Measurements from ENCODE around the gene ZNF101.

ZNF101 gene

DNA sequence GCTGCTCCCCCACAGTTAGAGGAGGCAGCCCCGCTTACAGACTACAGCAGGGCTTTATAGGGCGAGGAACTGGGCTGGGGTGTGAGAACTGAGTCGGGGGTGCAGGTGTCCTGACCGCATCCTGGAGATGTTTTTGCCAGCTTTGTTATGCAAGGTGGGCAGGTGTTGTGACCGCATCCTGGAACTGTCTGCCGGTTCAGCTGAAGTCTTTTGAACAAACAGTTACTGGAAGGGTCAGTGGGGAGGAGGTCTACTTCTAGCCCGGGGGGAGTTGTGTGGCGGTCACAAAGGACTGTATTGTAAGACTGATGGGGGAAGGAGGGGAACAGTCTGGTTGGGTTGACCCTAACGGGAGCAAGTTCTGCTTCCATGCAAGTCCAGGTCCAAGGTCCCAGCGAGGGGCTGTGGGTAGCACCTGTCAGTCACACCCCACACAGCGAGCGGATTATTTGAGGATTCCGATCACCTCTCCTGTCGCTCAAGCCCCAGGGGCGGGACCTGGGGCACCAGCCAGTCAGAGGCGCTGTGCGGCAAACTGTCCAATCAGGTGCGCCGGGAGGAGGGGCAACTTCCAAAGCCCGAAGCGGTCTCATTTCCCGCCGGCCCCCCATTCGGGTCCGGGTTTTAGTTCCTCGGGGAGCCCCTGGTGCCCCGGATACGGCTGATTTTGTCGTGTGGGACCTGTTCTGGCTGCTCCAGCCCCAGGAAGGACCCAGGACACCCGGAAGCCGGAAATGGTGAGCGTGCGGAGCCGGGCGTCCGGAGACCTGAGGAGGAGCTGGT is at the start of gene ZNF101:
Gene ZNF101 (plus strand): TSS at position 610 of the 783 bp plus-strand sequence. CDS start 125 bp downstream, at position 735.
- peak; percentile 76 for DNase-seq

DNA sequence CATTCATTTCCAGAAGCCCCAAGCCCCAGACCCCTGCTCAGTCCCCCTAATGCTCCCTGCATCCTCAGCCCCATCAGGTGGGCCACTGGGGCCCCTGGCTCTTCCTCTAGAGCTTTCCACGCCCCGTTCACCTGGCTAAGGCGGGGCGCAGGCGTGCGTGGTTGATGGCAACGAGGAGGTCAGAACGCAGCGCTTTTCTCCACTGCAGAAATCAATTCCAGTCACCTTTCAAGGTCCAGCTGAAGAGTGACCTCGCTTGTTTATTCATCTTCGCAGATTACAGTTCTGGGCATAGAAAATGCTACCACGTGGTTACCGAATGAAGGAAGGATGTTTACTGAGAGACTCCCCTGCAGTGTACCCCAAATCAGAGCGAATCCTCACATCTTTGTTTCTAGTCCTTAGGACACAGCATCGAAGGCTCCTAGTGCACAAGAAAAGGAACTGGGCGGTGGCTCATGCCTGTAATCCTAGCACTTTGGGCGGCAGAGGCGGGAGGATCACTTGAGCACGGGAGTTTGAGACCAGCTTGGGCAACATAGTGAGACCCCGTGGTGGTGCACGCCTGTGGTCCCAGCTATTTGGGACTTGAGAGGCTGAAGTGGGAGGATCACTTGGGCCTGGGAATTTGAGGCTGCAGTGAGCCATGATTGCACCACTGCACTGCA is 49.3 kb upstream of the ZNF101 start:
- no peak for DNase-seq

DNA sequence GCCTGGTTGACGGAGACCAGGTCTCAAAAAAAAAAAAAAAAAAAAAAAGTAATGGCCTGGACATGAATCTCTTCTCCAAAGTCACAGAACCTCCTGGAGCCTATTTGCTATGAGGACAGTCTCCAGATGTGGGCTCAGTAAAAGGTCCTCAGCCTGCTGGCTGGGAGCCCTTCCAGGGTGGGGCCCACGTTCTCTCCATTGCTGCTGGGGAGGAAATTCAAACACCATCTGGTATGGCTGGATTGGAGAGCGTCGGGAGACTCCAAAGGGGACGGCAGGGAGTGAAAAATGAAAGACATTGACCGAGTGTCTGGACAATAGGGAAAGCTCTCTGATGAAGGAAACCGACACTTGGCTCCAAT is 48.8 kb upstream of the ZNF101 start:
- DNase-seq, result no peak

DNA sequence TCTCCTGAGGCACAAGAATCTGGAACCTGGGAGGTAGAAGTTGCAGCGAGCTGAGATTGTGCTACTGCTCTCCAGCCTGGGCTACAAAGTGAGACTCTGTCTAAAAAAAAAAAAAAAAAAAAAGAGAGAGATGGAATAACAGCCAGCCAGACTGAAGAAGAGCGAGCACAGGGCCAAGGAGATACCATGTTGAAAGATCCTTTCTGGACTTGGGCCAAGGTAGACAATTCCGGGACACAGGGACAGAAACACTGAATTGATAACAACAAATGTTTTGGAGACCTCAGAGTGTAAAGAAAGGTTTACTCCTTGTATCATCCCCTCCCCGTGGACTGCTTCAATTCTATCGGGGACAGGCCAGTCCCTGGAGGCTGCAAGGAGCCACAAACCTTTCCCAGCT is 45.3 kb upstream of the ZNF101 start:
- DNase-seq, result no peak

DNA sequence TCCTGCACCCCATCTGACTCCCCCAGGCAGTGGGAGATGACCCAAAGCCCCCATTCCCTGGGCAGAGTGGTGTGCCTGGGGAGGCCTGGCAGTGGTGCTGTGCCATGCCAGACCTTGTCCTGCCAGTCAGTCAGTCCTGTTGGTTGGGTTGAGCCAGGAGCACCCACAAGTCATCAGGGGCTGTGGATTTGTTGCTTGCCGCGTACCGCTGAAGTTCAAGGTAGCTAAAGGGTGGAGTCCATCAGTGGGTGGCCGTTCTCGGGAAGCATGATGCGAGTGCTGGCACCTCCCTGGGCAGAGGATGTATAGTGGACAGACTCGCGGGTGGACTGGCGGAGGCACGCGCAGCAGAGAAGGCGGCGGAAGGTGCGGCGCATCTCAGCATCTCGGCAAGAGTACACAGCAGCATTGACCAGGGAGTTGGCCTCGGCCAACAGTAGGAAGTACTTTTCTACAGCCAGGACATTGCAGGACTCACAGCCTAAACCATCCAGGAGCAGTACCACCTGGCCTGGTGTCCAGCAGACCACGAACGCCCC is 44.5 kb upstream of the ZNF101 start:
- DNase-seq, result peak; percentile 27

DNA sequence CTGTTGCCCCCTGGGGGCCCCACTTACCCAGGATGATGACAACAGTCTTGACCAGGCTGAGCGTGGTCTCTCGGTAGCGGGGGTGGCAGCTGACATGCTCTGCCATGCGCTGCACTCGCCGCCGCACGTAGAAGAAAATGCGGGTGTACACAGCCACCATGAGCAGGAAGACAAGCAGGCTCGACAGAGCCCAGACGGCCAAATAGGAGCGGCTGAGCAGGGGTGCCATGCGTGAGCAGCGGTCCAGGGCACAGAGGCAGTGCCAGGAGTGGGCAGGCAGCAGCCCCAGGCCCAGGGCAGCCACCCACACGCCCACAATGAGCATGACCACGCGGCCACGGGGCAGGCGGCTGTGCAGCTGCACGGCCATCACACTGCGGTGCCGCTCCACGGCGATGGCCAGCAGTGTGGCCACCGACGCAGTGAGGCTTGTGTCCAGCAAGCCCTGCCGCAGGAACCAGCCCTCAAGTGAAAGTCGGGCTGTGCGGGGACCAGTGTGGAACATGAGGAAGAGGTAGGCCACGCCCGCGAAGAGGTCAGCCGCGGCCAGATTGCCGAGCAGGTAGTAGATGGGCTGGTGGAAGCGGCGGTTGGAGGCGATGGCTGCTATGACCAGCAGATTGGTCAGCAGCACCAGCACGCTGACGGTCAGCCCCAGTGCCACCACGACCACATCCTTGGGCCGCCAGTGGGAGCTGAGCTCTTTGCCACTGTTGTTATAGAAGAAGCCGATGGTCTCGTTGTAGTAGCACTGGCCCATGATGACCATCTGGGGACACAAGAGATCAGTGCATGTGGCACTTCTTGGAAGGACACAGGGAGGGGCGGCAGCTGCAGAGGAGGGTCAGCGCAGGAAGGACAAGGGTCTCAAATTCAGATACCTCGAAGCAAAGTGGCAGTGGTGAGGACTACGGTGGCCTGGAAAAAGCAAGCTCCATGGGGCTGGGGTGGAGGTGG is 41.8 kb upstream of the ZNF101 start:
- DNase-seq, result peak; percentile 23

DNA sequence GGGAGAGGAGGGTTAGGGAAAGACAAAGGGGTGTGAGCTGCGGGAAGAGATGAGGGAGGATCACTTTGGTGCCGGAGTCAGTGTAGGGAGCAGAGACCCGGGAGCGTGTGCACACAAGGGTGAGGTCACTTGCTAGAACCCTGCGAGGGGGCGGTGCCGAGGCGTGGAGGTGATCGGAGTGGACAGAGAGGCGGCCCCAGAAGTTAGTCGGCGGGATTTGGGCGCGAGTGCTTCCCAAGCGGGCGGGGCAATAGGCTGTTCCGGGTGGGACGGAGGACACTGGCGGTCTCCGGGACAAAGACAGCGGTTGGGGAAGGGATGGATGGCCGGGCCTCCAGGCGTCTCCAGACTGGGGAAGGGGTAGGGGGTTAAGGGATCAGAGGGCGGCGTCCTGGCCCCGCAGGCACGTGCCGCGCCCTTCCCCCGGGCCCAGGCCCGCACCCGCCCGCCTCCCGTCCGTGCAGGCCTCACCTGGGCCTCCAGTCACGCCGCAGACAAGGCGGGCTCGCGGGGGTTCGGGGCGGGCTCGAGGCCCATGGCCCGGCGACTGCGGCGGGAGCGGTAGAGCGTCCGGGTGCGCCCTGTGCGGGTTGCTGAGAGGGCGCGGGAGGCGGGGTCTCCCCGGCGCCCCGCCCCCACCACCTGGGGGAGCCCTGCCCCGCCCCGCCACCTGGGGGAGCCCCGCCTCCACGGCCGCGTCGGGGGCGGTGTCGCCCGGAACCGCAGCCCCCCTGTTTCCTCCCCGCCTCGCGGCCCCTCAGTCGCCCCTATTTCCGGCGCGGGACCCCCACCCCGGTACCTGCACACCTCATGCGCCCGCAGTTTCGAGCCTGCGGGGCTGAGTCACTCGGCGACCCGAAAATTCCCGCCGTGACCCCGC is 40.8 kb upstream of the ZNF101 start, which contains the start of gene LPAR2:
Gene LPAR2 (minus strand): TSS at position 600 of the 880 bp plus-strand sequence. CDS start 945 bp downstream, outside the sequence.
- DNase-seq, result peak; percentile 60

DNA sequence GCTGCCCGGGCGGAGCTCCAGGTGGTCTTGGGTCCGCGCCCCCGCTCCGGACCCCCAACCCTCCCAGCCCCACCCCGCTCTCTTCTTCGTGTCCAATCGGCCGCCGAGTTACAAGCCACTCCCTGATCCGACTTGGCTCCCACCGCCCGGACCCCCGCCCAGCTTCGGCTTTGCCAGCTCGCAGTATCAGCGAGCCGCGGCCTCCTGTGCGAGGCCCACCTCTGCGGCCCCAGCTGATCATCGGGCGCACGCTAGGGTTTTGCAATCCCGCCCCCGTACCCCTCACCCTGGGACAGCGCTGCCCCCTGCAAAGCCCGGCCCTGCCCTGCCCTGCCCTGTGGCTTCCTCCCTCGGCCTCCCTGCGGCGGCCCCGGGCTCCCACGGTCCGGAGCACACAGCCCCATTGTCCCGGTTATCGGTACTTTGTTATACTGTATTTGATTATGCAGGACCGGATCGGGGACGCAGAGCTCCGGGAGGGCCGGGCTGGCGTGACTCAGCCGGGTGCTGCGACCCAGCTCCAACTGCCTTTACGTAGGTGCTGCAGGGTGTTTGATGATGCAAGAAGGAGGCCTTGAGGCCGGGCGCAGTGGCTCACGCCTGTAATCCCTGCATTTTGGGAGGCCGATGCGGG is 40.0 kb upstream of the ZNF101 start:
- peak; percentile 57 for DNase-seq

DNA sequence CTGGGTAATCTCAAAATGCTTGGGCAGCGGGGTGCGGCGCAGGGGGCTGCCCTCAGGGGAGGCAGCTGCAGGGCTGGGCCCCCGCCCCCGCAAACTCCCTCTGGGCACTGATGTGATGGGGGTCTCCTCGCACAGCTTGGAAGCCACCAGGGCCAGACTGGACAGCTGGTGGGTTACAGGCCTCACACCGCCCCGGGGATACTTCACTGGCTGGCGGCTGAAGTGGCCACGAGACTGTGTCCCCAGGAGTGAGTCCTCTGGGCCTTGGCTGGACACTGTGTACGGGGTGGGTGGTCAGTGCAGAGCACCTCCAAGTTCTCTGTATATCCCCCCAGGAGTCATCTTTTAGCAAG is 38.6 kb upstream of the ZNF101 start:
- no peak for DNase-seq

DNA sequence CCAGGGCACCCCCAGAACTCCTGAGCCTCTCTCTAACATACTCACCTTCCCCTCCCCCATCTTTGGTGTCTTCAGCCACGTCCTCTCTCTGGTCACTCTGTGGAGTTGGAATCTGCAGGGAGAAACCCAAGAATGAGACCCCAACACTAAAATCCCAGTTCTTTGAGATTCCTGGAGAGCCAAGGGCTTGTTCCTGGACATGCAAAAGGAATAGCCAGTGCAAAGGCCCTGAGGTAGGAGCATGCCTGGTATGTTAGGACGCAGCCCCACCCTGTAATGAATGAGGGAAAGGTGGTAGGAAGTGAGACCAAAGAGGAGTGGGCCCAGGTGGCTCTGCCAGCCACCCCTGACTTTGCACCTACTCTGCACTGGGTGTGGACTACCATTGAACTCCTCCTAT is 38.2 kb upstream of the ZNF101 start:
- no peak for DNase-seq

DNA sequence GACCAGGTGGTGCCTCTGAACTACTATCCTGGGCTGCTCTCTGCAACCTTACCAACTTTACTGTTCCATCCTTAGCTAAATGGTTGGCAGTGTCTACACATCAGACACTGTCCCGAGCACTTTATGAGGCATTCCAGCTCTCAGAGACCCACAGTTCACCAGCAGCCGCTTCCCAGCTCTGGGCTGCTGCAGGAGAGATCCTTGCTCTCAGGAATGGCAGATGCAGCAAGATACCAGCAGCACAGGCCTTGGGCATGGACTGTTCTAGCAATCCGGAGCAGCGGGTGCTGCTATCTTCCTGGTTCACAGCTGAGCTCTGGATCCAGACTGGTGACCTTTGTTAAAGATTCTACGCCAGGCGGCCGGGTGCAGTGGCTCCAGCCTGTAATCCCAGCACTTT is 37.3 kb upstream of the ZNF101 start:
- no peak for DNase-seq

DNA sequence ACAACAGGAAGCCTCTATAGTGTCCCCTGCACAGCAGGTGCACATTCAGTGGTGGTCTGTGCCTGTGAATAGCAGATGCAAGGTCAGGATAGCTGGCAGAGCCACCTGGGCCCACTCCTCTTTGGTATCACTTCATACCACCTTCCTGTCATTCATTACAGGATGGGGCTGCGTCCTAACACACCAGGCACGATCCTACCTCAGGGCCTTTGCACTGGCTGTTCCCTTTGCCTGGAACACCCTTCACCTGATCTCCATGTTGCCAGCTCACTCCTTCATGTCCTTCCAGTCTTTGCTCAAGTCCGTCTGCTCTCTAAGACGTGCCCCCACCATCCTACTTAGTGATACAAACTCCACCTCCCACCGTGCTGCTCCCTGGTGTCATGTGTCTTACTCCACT is 36.0 kb upstream of the ZNF101 start:
- no peak for DNase-seq

DNA sequence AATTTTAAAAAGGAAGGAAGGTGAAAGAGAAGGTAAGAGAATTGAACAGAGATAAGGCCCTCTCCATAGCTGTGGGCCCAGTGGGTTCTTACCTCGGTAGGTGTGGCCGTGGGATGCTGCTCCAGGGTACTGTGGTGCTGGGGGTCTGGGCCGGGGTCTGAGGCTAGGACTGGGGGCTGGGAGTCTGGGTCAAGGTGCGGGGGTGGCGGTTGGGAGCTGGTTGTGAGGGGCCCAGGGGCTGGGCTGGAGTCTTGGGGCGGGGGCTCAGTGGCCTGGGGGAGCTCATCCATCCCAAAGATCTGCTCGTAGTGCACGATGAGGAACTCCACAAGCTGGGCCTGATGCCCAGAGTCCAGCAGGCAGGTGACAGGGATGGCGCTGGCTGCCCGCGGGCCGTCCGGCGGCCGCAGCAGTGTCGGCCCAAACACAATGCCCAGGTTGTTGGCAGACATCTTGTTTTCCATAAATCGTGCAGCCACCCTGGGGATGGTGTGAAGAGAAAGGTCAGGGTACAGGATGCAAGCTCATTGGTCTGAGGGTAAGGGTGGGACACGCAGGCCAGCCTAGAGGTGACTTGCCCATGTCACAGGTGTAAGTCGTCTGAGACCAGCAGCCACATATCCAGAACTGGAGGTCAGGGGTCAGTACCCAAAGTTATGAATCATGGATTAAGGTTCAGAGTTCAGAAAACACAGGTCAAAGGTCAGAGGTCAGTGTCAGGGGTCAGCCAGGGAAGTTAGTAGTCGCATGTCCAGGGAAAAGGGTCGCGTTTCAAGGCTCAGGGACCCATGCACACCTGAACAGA is 34.7 kb upstream of the ZNF101 start:
- DNase-seq, result no peak

DNA sequence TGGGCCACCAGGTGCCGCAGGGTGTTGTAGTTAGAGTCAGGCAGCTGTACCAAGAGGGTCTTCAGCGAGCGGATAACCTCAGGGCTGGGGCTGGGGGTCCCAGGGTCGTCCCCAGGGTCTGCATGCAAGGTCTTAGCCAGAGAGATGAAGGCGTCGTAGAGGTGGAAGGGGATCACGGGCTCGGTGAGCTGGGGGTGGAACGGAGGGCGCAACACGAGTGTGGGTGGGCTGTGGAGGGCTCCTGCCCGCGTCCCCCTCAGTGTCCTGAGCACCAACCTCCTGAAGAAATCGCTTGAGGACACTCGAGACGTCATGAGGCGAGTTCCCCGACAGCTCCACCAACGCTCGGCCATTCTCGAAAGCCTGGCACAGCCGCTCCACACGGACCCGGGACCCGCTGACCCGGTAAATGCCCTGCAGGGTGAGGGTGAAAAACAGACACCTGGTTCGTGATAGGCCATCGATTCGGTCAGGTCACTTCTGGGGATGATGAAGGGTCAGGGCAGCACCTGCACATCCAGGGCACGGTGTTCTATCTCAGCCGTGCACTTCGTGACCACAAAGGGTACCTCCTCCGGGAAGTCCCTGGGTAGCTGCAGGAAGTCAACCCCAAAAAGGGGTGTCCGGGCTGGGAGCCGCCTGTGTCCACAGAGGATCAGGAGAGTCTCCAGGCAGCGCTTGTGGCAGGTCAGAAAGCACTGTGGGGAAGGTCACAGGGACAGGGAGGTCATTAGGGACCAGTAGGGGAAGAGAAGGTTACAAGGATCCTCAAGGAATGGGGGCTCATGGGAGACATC is 33.9 kb upstream of the ZNF101 start:
- DNase-seq, result no peak

DNA sequence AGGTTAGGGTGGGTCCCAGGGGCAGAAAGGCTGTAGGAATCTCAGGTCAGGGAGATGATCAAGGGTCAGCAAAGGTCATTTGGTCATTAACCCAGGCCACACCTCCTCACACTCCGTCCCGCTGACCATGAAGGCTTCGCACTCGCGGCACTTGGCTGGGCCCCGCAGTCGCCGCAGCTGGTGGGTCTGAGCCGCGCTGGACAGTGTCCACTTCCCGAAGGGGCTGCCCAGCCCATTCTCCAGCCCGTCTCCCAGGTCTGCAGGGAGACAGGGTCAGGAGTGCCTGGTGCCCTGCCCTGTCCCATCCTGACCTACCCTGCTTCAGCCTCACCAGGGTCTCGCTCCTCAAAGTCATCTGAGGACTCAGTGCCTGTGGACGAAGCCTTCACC is 33.3 kb upstream of the ZNF101 start:
- no peak for DNase-seq

DNA sequence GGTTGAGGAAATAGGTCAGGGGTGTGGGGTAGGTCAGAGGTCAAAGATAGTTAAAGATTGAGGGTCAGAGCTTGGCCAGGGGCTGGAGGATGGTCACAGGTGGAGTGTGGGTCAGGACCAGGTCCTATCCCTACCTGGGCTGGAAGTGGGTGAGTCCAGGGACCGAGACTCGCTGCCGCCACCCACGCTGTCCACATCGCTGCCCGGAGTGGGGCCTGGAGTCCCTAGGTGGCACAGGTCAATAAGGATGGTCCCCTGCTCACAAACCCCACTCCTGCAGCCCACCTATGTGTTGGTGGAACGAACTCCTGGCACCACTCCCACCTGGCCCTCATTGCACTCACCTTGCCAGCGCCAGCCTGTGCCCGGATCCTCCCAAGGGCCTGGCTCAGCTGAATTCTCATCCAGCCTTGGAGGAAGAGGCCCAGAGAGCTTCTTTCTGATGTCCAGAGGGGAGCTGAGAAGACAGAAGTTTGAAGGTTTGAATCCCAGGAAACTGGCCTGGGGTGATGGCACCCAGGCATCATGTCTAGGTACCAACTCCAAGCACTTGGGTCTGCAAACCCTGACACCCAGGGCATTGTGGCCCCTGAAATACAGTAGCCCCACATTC is 32.0 kb upstream of the ZNF101 start:
- no peak for DNase-seq

DNA sequence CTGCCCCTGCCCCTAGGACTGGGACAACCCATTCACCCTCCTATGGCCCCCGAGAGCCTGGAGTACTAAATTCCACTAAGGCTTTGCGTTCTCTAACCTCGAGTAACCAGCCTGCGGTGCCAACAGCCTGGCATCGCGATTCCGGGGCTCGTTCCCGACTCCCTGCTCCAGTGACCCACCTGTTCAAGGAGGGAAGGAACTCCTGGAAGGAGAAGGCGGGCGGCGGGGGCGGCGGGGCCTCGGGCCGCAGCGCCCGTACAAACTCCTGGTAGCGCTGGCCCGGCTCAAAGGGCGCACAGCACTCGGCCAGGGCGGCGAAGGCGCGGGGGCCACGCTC is 31.5 kb upstream of the ZNF101 start:
- DNase-seq, result no peak

DNA sequence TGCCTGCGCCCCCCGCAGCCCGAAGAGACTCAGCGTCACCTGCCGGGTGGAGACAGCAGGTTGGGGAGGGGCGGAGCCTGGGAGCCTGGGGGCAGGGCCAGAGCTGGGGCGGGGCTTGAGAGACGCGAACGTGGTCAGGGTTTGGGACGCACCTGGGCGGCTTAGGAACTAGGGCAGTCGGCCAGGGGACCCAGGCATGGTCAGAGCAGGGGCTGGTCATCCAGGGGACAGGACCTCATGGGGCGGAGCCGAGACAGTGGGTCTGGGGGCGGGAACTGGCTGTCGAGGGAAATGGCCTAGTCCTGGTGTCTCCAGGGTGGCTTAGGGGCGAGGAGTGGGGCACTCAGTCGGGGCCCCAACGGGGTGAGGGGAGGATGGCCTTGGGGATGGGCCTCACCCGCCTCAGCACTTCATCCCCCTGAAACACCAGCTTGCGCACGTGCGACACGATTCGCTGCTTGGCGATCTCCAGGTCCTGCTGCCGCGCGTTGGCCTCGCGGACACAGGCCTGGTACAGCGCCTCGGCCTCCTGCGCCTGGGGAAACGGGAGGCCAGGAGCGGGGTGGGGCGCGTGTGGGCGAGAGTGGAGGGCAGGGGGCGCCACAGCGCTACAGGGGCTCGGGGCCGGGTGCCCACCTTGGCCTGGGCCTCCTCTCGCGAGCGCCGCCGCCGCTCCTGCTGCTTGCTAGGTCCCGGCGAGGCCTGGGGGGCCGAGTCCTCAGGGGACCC is 31.0 kb upstream of the ZNF101 start:
- DNase-seq, result no peak
